NCI-H510A (cell line): ENCODE results near the gene DNAI4.
"Not testable (repeated sequence)": the region's sequence is repeated elsewhere in the genome, so short reads cannot be mapped to it uniquely, and the experiment has no call there.

Experiments used
- DNase-seq: peaks from one replicate; lab custom pipeline; 2025; lab: John Stamatoyannopoulos, UW

DNAI4 gene

DNA sequence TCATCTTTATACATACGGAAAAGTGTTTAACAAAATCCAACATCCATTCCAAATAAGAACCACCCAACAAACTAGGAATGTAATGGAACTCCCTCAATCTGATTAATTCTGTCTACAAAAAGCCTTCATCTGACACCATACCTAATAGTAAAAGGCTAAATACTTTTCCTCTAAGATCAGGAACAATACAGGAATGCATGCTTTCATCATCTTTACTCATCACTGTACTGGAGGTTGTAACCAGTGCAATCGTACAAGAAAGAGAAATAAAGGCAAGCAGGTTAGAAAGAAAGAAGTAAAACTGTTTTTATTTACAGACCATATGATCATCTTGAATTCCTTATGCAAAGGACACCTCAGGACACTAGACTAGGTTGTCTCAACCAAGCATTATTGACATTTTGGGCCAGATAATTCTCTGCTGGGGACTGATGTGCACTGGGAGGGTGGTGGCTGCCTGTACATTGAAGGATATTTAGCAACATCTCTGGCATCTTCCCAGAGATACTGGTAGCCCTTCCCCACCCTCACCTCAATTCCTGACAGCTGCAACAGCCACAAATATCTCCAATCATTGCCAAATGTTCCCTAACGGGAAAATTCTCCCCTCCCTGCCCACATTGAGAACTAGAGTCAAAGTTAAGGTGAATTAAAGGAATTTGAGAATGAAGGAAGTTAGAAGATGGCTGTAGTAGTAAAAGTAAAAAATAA lies 93.0 kb downstream of the DNAI4 start:
- no peak for DNase-seq

DNA sequence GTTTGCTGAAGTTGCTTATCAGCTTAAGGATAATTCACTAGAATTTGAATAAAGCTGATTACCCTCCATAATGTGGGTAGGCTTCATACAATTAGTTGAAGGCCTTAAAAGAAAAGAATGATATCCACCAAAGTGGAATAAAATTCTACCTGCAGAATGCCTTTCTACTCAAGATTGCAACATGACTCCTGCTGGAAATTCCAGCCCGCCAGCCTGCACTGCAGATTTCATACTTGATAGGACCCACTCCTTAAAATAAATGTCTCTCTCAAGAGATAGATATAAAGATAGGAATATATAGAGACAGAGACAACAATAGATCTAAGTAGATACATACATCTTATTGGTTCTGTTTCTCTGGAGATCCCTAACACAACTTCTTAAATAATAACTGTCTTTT lies 99.9 kb downstream of the DNAI4 start:
- DNase-seq, result no peak

DNA sequence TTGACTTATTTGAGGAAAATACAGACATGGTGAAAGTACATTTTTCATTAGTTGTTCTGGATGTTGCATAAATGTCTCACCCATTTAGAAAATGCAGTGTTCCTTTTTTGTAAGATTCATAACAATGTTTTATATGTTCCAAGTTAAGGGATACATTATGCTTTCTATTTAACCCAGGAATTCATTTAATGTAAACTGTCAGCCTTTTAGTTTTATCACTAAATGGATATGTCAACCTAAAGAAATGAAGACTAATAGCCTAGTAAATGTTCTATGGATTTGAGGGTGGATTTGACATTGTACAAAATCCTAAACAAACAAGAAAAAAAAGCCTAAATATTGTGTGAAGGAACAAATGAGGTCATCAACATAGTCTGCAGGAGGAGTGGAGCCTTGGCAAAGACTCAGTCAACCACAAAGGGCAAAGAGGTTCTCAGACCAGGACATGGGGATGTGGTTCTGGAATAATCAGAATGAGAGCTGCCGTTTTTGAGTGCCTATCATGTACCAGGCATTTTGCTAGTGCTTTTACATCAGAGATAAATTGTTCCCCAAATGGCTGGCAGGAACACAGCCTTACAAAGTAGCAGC lies 114.8 kb downstream of the DNAI4 start:
- DNase-seq, result no peak

DNA sequence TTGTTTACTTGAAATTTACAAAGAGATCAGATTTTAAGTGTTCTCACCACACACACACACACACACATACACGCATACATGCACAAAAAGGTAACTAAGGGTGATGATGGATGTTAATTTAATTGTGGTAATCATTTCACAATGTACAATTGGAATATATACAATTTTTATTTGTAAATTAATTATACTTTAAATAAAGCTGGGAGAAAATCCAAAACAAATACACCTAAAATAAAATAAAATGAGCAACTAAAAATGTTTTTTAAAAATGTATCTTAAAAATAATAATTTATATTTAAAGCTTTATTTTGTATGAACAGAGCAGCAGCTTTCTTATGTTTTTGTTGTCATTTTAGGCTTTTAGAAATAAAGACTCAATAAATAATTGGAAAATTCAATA lies 115.4 kb downstream of the DNAI4 start:
- DNase-seq, result no peak

DNA sequence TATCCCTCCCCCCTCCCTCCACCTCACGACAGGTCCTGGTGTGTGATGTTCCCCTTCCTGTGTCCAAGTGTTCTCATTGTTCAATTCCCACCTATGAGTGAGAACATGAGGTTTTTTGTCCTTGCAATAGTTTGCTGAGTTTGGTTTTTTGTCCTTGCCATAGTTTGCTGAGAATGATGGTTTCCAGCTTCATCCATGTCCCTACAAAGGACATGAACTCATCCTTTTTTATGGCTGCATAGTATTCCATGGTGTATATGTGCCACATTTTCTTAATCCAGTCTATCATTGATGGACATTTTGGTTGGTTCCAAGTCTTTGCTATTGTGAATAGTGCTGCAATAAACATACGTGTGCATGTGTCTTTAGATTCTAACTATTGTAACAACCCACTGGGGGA lies 128.8 kb downstream of the DNAI4 start:
- not testable (repeated sequence) for DNase-seq

DNA sequence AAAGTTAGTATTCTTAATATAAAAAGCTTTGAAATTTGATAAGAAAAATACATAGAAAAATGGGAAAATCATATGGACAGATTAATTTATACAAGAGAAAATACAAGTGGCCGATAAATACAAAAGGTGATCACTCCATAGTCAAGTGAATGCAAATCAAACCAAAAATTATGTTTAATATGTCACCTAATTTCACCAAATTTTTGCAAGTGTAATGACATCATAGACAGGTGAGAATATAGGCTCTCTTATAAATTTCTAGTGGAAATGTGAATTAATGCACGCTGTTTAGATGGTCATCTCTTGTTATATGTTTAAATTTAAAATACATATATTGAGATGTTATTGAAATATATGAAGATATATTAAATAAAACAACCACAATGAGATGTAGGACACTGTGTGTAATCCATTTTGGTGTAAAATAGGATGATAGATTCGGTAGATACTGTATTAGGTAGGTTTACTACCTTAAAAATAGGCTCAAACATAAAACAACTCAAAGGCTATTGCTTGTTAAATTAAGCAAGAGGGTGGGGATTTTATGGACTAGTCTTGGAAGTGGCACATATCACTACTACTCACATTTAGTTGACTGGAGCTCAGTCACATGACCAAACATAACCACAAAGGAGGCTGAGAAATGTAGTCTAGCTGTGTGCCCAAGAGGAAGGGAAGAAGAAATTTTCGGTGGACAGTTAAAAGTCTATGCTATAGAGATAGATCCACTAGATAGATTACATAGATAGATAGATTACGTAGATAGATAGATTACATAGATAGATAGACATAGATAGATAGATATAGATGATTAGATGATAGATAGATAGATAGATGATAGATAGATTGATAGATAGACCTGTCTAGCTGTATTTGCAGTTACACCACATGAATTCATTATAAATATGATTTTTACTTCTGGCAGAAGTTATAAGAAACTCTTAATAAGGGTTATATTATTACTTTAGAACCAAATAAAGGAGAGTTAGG lies 132.7 kb downstream of the DNAI4 start:
- DNase-seq, result no peak

DNA sequence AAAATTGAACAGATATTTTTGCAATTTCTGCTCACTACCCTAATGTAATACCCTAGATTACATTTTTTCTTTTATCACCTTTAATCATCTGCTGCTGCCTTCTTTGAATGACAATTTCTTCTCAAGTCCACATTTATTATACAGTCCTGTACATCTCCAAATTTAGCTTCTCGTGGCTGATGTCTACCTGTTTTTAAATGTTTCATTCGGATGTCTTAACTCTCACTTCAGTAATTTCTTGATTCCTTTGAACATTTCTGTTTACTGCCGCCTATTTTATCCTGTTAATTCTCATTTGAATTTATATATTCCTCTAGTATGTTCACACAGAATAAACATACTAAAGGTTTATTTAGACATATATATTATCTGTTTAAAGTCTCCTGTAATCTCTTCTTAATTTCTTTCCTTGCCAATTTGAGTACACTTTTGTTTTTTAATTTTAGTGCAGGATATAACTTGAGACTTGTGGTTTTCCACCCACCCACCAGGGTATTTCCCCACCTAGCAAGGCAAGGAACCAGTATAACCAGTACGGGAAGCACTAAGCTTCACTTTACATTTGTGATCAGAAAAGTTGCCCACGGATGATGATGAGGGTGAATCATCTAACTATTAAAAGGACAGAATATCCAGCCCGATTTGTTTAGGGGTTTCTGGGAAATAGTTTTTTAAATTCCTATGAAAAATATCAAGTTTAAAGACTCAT lies 136.3 kb downstream of the DNAI4 start:
- no peak for DNase-seq

DNA sequence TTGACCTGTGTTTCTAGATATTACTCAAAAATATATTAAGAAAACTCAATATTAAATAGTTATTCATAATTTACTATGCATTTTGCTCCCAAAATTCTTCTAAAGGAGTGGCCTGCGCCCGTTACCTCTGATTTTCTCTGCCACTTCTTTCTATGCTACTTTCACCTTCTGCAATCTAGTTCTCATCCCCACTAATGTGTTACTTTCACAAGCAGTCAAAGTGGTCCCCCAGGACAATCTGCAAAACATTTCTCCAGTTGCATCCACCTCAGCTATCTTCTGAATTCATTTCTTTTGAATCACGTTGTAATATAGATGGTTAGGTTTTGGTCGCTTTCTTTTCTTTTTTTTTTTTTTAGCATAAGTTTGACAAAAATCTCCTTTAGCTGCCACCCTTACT lies 137.0 kb downstream of the DNAI4 start:
- DNase-seq, result no peak

DNA sequence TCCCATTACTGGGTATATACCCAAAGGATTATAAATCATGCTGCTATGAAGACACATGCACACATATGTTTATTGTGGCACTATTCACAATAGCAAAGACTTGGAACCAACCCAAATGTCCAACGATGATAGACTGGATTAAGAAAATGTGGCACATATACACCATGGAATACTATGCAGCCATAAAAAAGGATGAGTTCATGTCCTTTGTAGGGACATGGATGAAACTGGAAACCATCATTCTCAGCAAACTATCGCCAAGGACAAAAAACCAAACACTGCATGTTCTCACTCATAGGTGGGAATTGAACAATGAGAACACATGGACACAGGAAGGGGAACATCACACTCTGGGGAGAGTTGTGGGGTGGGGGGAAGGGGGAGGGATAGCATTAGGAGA lies 138.9 kb downstream of the DNAI4 start:
- not testable (repeated sequence) for DNase-seq

DNA sequence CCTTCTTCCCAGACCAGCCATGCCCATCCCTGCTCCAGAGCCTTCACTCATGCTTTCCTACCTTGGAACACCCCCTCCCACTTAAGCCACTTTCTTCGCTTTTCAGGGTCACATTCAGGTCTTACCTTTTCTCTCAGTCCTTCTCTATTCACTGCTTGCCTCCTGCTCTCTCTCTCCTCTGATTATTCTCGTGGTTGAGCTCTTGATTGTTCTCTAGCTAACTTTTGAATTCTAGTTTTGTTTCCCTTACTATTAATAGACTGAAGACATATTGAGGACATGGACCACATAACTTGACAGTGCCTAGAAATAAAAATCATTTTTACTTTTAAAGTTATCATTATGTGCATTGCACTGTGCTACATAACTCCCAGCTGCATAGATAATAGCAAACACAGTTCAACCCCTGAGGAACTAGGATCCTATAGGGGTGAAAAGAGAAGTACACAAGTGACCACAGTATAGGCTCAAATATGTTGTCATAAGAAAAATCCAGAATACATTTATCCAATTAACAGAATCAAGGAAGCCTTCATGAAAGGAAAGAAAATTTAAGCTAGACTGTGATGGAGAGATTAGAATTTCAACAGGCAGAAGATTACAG lies 145.1 kb downstream of the DNAI4 start:
- no peak for DNase-seq

DNA sequence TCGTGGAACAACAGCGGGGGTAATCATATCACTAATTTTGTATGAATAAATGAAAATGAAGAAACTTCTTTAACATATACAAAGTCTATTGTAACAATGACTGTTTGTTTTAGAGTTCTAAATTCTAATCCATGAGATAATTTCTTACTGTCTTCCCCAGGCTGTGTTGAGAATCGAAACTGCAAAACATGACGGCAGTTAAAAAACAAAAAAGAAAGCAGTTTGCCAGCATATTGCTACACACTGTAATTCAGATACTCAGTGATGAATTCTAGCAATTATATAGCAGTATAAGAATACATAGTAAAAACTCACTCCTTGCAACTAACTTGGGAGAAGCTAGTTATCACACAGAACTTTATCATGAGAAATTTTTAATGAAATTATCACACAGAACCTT lies 145.7 kb downstream of the DNAI4 start:
- DNase-seq, result no peak

DNA sequence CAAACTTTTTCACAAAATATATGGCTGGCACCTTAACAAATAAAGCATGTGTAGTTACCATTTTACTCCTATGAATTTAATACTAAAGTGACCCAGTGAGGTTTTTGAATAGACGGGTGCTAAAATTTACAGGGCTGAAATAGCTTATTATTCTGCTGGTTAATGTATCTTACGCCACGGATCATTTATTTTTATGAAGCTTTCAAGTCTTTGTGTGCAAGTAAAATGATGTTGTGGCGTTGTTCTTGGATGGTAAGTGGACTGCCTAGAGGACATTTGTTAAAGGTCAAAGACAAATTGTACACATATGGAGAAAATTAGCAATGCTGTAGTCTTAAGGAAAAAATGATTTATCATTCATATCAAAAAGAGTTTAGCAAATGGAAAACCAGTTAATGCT lies 146.4 kb downstream of the DNAI4 start:
- DNase-seq, result no peak

DNA sequence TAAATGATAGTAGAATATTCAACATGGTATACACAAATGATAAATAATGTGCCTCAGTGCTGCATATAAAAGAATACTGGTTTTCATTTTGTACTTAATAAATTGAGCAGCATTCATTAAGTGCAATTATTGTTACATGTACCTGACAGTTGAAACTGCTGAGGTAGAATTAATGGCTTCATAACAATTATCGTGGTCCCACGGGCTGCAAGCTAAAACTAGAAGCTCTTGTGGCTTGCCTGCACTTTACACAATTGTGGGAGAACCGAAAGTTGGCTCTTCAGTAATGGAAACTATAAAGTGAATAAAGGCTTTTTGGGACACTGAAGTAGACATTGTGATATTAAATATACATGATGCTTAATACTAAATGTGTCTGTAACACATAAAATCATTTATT lies 146.8 kb downstream of the DNAI4 start:
- DNase-seq, result no peak

DNA sequence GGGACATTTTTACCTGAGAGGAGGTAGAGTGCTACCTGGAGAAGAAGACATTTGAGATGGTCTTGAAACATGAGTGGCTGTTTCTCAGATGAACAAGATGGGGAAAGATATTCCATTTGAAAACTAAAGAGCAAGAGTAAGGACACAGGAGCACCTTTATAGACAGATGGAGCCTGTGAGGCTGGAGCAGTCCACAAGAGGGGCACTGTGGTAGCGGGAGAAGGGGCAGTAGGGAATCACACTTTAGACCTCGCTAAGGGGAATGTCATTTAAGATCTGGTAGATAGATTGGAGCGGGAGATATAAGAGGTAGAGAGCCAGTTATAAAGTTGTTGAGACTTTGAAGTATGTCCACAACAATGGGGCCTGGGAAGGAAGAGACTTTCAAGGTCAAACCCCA lies 149.0 kb downstream of the DNAI4 start:
- DNase-seq, result no peak

DNA sequence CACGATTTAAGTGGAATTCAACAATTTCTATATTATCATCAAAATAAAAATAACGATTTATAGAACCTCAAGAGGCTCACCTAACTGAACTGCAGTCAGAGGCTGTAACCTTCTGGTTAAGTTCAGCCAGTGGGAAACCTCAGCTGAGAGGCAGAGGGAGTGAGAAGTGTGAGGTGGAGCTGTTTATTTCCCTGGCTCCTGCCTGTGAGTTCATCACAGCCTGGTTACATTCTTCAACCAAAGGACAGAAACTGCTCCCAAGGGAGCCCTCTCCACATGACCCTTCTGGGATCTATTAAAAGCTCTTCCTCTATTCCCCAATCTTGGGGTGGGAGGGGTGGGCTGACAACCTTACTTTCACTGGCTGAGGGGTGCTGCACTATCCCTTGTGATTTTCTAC lies 150.2 kb downstream of the DNAI4 start:
- DNase-seq, result no peak

DNA sequence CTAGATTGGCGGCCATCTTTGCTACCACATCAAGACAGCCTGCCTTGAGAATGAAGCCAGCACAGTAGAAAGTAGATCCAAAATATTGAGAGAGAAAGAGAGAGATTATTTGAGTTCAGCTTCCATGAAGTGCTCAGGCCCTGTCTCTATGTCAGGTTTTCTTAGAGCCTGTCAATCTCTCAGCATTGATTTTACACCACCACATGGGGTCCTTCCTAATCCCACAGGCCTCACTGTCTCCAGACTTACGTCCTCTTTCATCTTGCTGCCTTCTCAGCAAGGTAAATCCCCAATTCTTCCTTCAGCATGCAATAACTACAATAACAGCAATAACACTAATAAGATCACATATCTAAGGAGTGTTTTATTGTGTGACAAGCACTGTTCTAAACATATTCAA lies 151.4 kb downstream of the DNAI4 start:
- DNase-seq, result no peak

DNA sequence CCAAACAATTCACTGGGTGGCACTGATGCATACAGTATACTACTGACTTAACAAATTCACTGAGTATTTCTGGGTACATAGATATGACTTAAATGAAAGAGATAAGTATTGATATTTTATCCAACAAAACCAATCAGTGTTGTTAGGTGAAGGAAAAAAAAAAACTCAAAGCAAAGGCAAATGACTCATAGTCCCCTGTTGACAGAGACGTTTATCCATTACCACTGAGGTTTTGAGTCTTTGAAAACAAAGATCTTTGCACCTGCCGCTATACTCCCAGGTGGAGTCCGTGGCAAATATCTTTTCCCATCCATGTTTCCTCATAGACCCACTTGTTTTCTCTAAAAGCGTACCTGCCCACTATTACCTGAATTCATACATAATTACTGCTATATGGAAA lies 154.0 kb downstream of the DNAI4 start:
- no peak for DNase-seq

DNA sequence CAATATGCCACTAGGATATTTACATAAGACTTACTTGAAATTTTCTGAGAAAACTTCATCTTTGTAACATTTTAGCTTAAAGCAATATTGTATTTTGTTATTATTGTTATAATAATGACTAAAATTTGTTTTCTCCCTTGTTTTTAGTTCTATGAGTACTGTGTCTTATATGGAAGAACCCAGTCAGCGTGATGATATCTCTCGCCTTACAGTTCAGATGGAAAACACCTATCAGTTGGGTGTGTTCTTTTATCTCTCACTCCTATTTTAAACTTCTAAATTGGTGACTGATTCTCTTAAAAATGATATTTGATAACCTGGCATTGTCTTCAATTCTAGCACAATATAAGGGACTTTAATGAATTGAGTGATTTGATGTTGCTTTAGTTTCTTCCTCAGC lies 154.4 kb downstream of the DNAI4 start:
- no peak for DNase-seq

DNA sequence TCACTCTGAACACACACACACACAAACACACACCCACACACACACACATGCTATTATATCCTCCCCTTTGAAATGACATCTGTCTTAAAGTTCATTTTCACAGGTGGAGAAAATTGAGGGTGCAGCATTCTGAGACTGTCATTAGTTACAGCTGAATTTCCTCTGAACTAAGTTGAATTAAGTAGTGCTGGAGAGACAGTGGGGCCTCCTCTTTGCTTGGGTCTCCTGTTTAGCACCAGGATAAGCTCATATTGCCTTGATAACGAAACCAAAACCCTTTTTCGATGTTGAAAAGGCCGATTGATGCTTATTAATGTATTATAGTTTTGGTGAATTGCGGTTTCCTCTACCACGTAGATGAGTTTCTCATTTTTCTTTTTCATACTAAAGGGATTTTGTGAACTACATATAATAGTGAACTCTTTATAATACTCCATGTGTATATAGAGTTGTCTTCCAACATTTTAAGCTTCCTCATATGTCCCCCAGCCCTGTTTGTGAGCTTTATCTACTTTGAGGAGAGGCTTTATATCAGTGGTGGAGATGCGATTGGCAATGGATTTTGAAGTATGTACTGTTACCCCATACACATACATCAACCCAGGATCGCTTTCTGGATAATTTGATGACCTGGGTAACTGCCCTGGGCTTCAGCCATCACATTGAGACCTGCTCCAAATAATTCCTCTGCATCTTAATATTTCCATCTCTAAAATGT lies 155.0 kb downstream of the DNAI4 start:
- DNase-seq, result no peak

DNA sequence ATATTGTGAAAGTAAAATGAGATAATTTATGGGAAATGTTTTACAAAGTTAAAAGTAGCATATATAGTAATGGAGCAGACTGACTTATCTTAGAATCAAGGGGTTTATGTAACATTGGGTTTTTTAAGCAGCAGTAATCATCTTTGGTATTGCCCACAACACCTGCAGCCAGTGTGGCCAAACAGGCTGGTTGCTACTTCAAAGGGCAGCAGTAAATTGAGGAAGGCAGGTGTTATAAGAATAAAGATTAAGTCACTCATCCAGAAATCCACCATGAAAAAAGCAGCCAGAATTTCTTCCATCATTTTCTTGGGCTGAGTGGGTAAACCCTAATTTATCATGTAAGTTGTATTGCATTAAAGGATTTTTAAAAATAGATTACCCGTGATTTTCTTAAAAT lies 155.7 kb downstream of the DNAI4 start:
- no peak for DNase-seq

DNA sequence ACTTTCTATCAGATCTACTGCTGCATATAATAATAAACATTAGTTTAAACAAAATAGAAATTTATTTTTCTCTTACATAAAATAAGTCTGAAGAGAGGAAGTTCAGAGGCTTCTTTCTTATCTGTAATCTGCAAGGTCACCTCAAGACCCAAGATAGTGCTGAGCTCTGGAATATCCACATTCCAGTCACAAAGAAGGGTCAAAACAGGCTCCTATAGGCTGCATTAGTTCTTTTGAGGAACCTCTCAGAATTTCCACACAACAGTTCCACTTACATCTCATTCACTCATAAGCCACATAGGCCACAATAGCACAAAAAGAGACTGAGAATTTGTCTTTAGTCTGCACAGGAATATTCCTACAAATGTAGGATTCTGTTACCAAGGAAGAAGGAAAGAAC lies 157.0 kb downstream of the DNAI4 start:
- DNase-seq, result no peak
